WTC11 (cell line): ENCODE measurements around the gene ZNF518A.
"Not testable (repeated sequence)": the region's sequence is repeated elsewhere in the genome, so short reads cannot be mapped to it uniquely, and the experiment has no call there.

Experiments used
- CREB1 ChIP-seq: sonication (generic); formaldehyde crosslinking; IDR thresholded peaks from 2 replicates; pipeline ENCODE4 v1.8.0; 2023; ENCODE audit warnings: mild to moderate bottlenecking, missing genetic modification reagents
- CTCF ChIP-seq: fragments of 200-600 bp; IDR thresholded peaks from 2 replicates; pipeline ENCODE4 v1.8.0; 2022; ENCODE audit warnings: antibody characterized with exemption
- E2F1 ChIP-seq: sonication (generic); formaldehyde crosslinking; IDR thresholded peaks from 2 replicates; pipeline ENCODE4 v1.8.0; 2022; ENCODE audit warnings: mild to moderate bottlenecking, missing genetic modification reagents
- E2F4 ChIP-seq: sonication (generic); formaldehyde crosslinking; IDR thresholded peaks from 2 replicates; pipeline ENCODE4 v1.8.1; 2022; ENCODE audit warnings: low read depth, mild to moderate bottlenecking, moderate library complexity, missing genetic modification reagents, borderline replicate concordance
- ELF4 ChIP-seq: sonication (generic); formaldehyde crosslinking; IDR thresholded peaks from 2 replicates; pipeline ENCODE4 v1.8.1; 2022; ENCODE audit warnings: low read depth, mild to moderate bottlenecking, moderate library complexity, missing genetic modification reagents
- KAT7 ChIP-seq: sonication (generic); formaldehyde crosslinking; IDR thresholded peaks from 2 replicates; pipeline ENCODE4 v1.8.1; 2023; ENCODE audit warnings: missing genetic modification reagents, mild to moderate bottlenecking, borderline replicate concordance
- MAX ChIP-seq: sonication (generic); formaldehyde crosslinking; IDR thresholded peaks from 2 replicates; pipeline ENCODE4 v1.8.0; 2022; ENCODE audit warnings: mild to moderate bottlenecking, missing genetic modification reagents
- SP1 ChIP-seq: sonication (generic); formaldehyde crosslinking; conservative IDR thresholded peaks from 2 replicates; pipeline ENCODE4 v1.8.1; 2022; ENCODE audit warnings: missing genetic modification reagents
- TCF7 ChIP-seq: sonication (generic); formaldehyde crosslinking; IDR thresholded peaks from 2 replicates; pipeline ENCODE4 v1.8.0; 2022; ENCODE audit warnings: mild to moderate bottlenecking, low read depth, missing genetic modification reagents, moderate library complexity
- USF1 ChIP-seq: sonication (generic); formaldehyde crosslinking; IDR thresholded peaks from 2 replicates; pipeline ENCODE4 v1.8.0; 2022; ENCODE audit warnings: mild to moderate bottlenecking, missing genetic modification reagents
- USF2 ChIP-seq: sonication (generic); formaldehyde crosslinking; IDR thresholded peaks from 2 replicates; pipeline ENCODE4 v1.8.1; 2023; ENCODE audit warnings: mild to moderate bottlenecking, missing genetic modification reagents, moderate library complexity
- ZNF416 ChIP-seq: fragments of 250-450 bp; sonication (Bioruptor Pico); IDR thresholded peaks from 2 replicates; pipeline ENCODE4 v1.9.0; 2021; ENCODE audit warnings: mild to moderate bottlenecking, inconsistent platforms

- TF ChIP-seq CTCF; ELF4 (CRISPR knock-in tag); USF1 (CRISPR knock-in tag); USF2 (CRISPR knock-in tag); SP1 (CRISPR knock-in tag); MAX (CRISPR knock-in tag); ZNF416; E2F4 (CRISPR knock-in tag); E2F1; TCF7; CREB1 (CRISPR knock-in tag); KAT7 (CRISPR knock-in tag): not testable (repeated sequence)
These were observed 59.4 kb downstream of the ZNF518A start for GRCh38 chr10:96189505-96189904.
